Endothelial cell of umbilical vein (primary cell): ENCODE measurements around the gene GPR25. TPM values are rescaled to one million over a fixed set of nuclear protein-coding genes. Genes with fewer than 3 reads are reported as not detected.

Experiments used
- BruUV-seq: library from RNA; stranded (reverse); fragments of 400-500 nt; replicated peaks from 2 replicates; lab custom pipeline; 2021; lab: Mats Ljungman, UMichigan
- CTCF ChIA-PET: fragments of 300-600, 350-600 bp; sonication (Branson Sonifier 250); formaldehyde crosslinking; loops from one replicate; lab custom pipeline; 2021; ENCODE audit warnings: antibody characterized with exemption, inconsistent platforms; lab: Charles Lee
- POLR2A ChIA-PET: fragments of 300-600, 350-600 bp; sonication (Branson Sonifier 250); formaldehyde crosslinking; loops from one replicate; lab custom pipeline; 2021; ENCODE audit warnings: antibody characterized with exemption, inconsistent platforms; lab: Charles Lee
- DNase-seq: peaks from one replicate; pipeline ENCODE4 v3.0.0-alpha.2; 2011; ENCODE audit warnings: low read depth, low spot score
- FAIRE-seq: peaks from 2 replicates; lab custom pipeline; 2011; peaks lifted over from hg19 to GRCh38; lab: Jason Lieb, UNC
- H2AFZ ChIP-seq: 2 replicates; pipeline ENCODE4 v1.6.0; 2012; ENCODE audit warnings: low read depth, low read length, control low read depth, inconsistent platforms
- H3K27ac ChIP-seq: 2 replicates; pipeline ENCODE4 v1.5.1; 2011; ENCODE audit warnings: low read depth, mild to moderate bottlenecking, control low read depth, low read length, moderate library complexity; ENCODE audit not compliant: insufficient read depth
- H3K27me3 ChIP-seq, 2 experiments: 2 replicates each; pipeline versions ENCODE4 v1.6.0 to v1.6.1; 2011; ENCODE audit warnings: low read length in 2 of 2, mixed read lengths in 1 of 2; ENCODE audit not compliant: control insufficient read depth in 2 of 2, insufficient read depth in 2 of 2
- H3K36me3 ChIP-seq, 2 experiments: 2 replicates in 1 of 2; 3 replicates in 1 of 2; pipeline ENCODE4 v1.5.1; 2011; ENCODE audit warnings: low read length in 2 of 2, mild to moderate bottlenecking in 1 of 2, moderate library complexity in 1 of 2; ENCODE audit not compliant: control insufficient read depth in 2 of 2, insufficient read depth in 2 of 2; ENCODE audit errors: extremely low read depth in 1 of 2
- H3K4me1 ChIP-seq: 3 replicates; pipeline ENCODE4 v1.5.1; 2011; ENCODE audit warnings: mild to moderate bottlenecking, low read length; ENCODE audit not compliant: control insufficient read depth, insufficient read depth; ENCODE audit errors: extremely low read depth
- H3K4me2 ChIP-seq: 2 replicates; pipeline ENCODE4 v1.6.1; 2011; ENCODE audit warnings: low read length, control low read depth, mixed read lengths; ENCODE audit not compliant: insufficient read depth
- H3K4me3 ChIP-seq, 3 experiments: fragments of 200-600 bp in 1 of 3; sonication (generic), shearing (Covaris generic) in 1 of 3; replicated peaks in 1 of 3; 2 replicates each; pipeline ENCODE4 v1.5.1; 2011 to 2016; ENCODE audit warnings: control low read depth in 3 of 3, low read length in 3 of 3, mild to moderate bottlenecking in 2 of 3, inconsistent platforms in 1 of 3, low read depth in 1 of 3, moderate library complexity in 1 of 3; ENCODE audit not compliant: insufficient read depth in 1 of 3
- H3K79me2 ChIP-seq: 2 replicates; pipeline ENCODE4 v1.6.0; 2012; ENCODE audit warnings: low read length, inconsistent platforms; ENCODE audit not compliant: control insufficient read depth, insufficient read depth
- H3K9ac ChIP-seq: replicated peaks from 2 replicates; pipeline ENCODE3; 2011; ENCODE audit warnings: low read length, control low read depth; ENCODE audit not compliant: insufficient read depth; ENCODE audit errors: extremely low read depth
- H3K9me1 ChIP-seq: replicated peaks from 3 replicates; pipeline ENCODE4 v1.6.0; 2011; ENCODE audit warnings: mild to moderate bottlenecking, low read length; ENCODE audit not compliant: control insufficient read depth, insufficient read depth; ENCODE audit errors: extremely low read depth
- H3K9me3 ChIP-seq: replicated peaks from 2 replicates; pipeline ENCODE4 v1.5.1; 2012; ENCODE audit warnings: low read length, inconsistent platforms; ENCODE audit not compliant: control insufficient read depth, insufficient read depth
- H4K20me1 ChIP-seq: replicated peaks from 2 replicates; pipeline ENCODE3; 2011; ENCODE audit warnings: mild to moderate bottlenecking, low read length; ENCODE audit not compliant: control insufficient read depth, insufficient read depth; ENCODE audit errors: extremely low read depth
- CTCF ChIP-seq, 2 donors: IDR thresholded peaks; 1 replicate in 1 of 2; 2 replicates in 1 of 2; pipeline ENCODE4 v1.5.1; 2011; ENCODE audit warnings: low read length in 2 of 2, mild to moderate bottlenecking in 2 of 2, moderate library complexity in 2 of 2, control low read depth in 1 of 2, inconsistent platforms in 1 of 2, low read depth in 1 of 2; ENCODE audit not compliant: insufficient read depth in 1 of 2; ENCODE audit errors: extremely low read depth in 1 of 2
- EZH2 ChIP-seq: IDR thresholded peaks from 2 replicates; pipeline ENCODE4 v1.6.1; 2012; ENCODE audit warnings: borderline replicate concordance, low read depth, mild to moderate bottlenecking, moderate library complexity, low read length, inconsistent platforms; ENCODE audit not compliant: severe bottlenecking
- FOS ChIP-seq: IDR thresholded peaks from 2 replicates; pipeline ENCODE4 v1.6.1; 2011; ENCODE audit warnings: mild to moderate bottlenecking, low read length, moderate library complexity, borderline replicate concordance; ENCODE audit not compliant: insufficient read depth
- GATA2 ChIP-seq: IDR thresholded peaks from 2 replicates; pipeline ENCODE4 v1.7.0; 2011; ENCODE audit warnings: low read depth, mild to moderate bottlenecking, moderate library complexity, mixed read lengths, low read length; ENCODE audit not compliant: insufficient read length, insufficient read depth
- JUN ChIP-seq: IDR thresholded peaks from 2 replicates; pipeline ENCODE4 v1.6.1; 2011; ENCODE audit warnings: borderline replicate concordance, low read depth; ENCODE audit not compliant: insufficient read length, insufficient read depth
- MAX ChIP-seq: IDR thresholded peaks from 2 replicates; pipeline ENCODE4 v1.6.1; 2011; ENCODE audit not compliant: insufficient read depth, insufficient read length
- MYC ChIP-seq: IDR thresholded peaks from one replicate; pipeline ENCODE4 v1.6.1; 2011; ENCODE audit warnings: mild to moderate bottlenecking, low read depth, low read length
- POLR2A ChIP-seq: IDR thresholded peaks from 2 replicates; pipeline ENCODE4 v1.6.1; 2012; ENCODE audit warnings: low read depth, mild to moderate bottlenecking, control low read depth, low read length
- POLR2AphosphoS5 ChIP-seq: IDR thresholded peaks from 2 replicates; pipeline ENCODE4 v1.6.1; 2012; ENCODE audit warnings: low read depth, mild to moderate bottlenecking, control low read depth, low read length, moderate library complexity; ENCODE audit not compliant: insufficient read depth
- dilution Hi-C: fragments of 300-500 bp; cut with MboI; formaldehyde crosslinking; loops from one replicate; pipeline ENCODE4 v1.15.0; 2019; ENCODE audit warnings: low sequenced_read_pairs; ENCODE audit not compliant: extremely low pct_ligation_motif_present
- intact Hi-C: fragments of 100-400 bp; cut with micrococcal nuclease; formaldehyde crosslinking; loops from one replicate; pipeline ENCODE4 v1.10.0; 2022
- polyA plus RNA-seq, 4 experiments: library from polyadenylated mRNA; depleted of rRNA in 3 of 4; stranded (reverse) in 3 of 4; unstranded in 1 of 4; fragments of >200 nt; gene quantifications; 2 replicates each; pipeline versions ENCODE4 v1.2.1 to v1.2.3, GENCODE V29; 2011 to 2012; ENCODE audit warnings: missing spikeins in 1 of 4
- total RNA-seq: library from RNA; stranded (reverse); gene quantifications from 2 replicates; pipeline ENCODE4 v1.2.3, GENCODE V29; 2021

The GPR25 gene
- total and polyA plus RNA-seq, 2 donors (not counting 3 experiments of a cell fraction or from before 2014, with no cell fraction given): not detected

- intact Hi-C loops (no loop called here), dilution Hi-C loops (no loop called here)
- TF ChIP-seq GATA2: no peak
- TF ChIP-seq POLR2AphosphoS5: no peak
- no peak for TF ChIP-seq CTCF (IDR thresholded peaks at IDR 0.05; ENCODE audit: extremely low read depth in 1 of 2, insufficient read depth in 1 of 2, low read depth in 1 of 2, low read length in 2 of 2)
- no peak for TF ChIP-seq MYC
- TF ChIP-seq FOS: no peak
- TF ChIP-seq MAX: no peak
- no peak for TF ChIP-seq POLR2A
- TF ChIP-seq JUN: no peak
- no peak for TF ChIP-seq EZH2
- H3K27me3 ChIP-seq: peaks cover 22 to 28% of the 10 kb centered on the region in 2 experiments
- H3K4me3 ChIP-seq: no peak overlapping the region
- DNase-seq: no peak
- no peak overlapping the region for H3K27ac ChIP-seq
- POLR2A ChIA-PET: no interaction called here
- CTCF ChIA-PET: no interaction called here
- H3K4me1 ChIP-seq: no peaks in the 10 kb centered on the region
- no peaks in the 10 kb centered on the region for H3K36me3 ChIP-seq
- no peak for FAIRE-seq
- H2AFZ ChIP-seq: no peak overlapping the region
- H3K79me2 ChIP-seq: no peaks in the 10 kb centered on the region
- H3K4me2 ChIP-seq: no peak overlapping the region
- no peaks in the 10 kb centered on the region for H3K9me1 ChIP-seq
- H3K9me3 ChIP-seq: no peaks in the 10 kb centered on the region
- H4K20me1 ChIP-seq: no peaks in the 10 kb centered on the region
- no TSS peak for BruUV-seq
- no peak overlapping the region for H3K9ac ChIP-seq
Observed at GRCh38 chr1:200887036-200887435, 14.3 kb downstream of the GPR25 start.
